Activated B cell treated with CpG ODN at 0.5 μM for 24 hours (primary cell): Measurements from ENCODE around the gene COX7A2L. TPM values are rescaled to one million over a fixed set of nuclear protein-coding genes. Genes with fewer than 3 reads are reported as not detected.

ENCODE experiments used
- ATAC-seq: fragments of 200-7000 bp; cut with Tn5 transposase; one replicate; pipeline ENCODE4 v1.10.0; 2021; ENCODE audit warnings: low read depth, mild to moderate bottlenecking, moderate library complexity
- CTCF ChIA-PET: fragments of 350-600 bp; sonication (Branson Sonifier 250); formaldehyde crosslinking; loops from one replicate; lab custom pipeline; 2021; ENCODE audit warnings: antibody characterized with exemption; lab: Charles Lee
- POLR2A ChIA-PET: fragments of 350-600 bp; sonication (Branson Sonifier 250); formaldehyde crosslinking; loops from one replicate; lab custom pipeline; 2021; ENCODE audit warnings: antibody characterized with exemption; lab: Charles Lee
- DNase-seq: peaks from one replicate; pipeline ENCODE4 v3.0.0; 2022
- H3K27ac Mint-ChIP-seq: one replicate; pipeline ENCODE4 v1.8.0; 2020; ENCODE audit warnings: mixed read lengths
- H3K27me3 Mint-ChIP-seq: one replicate; pipeline ENCODE4 v1.8.0; 2021; ENCODE audit warnings: mixed read lengths
- H3K36me3 Mint-ChIP-seq: one replicate; pipeline ENCODE4 v1.8.0; 2021; ENCODE audit warnings: low read depth, mixed read lengths
- H3K4me1 Mint-ChIP-seq: one replicate; pipeline ENCODE4 v1.8.0; 2021; ENCODE audit warnings: mixed read lengths
- H3K4me3 Mint-ChIP-seq: one replicate; pipeline ENCODE4 v1.8.0; 2020; ENCODE audit warnings: mild to moderate bottlenecking, mixed read lengths
- H3K9me3 Mint-ChIP-seq: one replicate; pipeline ENCODE4 v1.8.0; 2020; ENCODE audit warnings: mixed read lengths
- intact Hi-C: fragments of 100-400 bp; cut with micrococcal nuclease; formaldehyde crosslinking; loops from one replicate; pipeline ENCODE4 v1.15.1; 2024
- total RNA-seq: library from RNA; stranded (reverse); gene quantifications from 2 replicates; pipeline ENCODE4 v1.2.3, GENCODE V29; 2022
- TF ChIP-seq, protein P1 (sequence below): fragments of 200-600 bp; IDR thresholded peaks from one replicate; pipeline ENCODE4 v1.8.0; 2022; ENCODE audit warnings: antibody characterized with exemption, mild to moderate bottlenecking

COX7A2L gene
- total RNA-seq, 1 donor from 2014 or later, result 84.2 TPM

GRCh38 chr2:42334220-42334619, 26.8 kb downstream of the COX7A2L start:
- intact Hi-C loops, result loop anchor here (5.0 kb wide), 1 partner anchor 467 kb away; no protein-coding TSS in a partner anchor
- ATAC-seq (no peak), DNase-seq (no peak)
- CTCF ChIA-PET, result no interaction called here
- H3K4me1 Mint-ChIP-seq, result no peaks in the 10 kb centered on the region
- no peaks in the 10 kb centered on the region for H3K9me3 Mint-ChIP-seq
- no peaks in the 10 kb centered on the region for H3K27me3 Mint-ChIP-seq
- TF ChIP-seq, protein P1, sequence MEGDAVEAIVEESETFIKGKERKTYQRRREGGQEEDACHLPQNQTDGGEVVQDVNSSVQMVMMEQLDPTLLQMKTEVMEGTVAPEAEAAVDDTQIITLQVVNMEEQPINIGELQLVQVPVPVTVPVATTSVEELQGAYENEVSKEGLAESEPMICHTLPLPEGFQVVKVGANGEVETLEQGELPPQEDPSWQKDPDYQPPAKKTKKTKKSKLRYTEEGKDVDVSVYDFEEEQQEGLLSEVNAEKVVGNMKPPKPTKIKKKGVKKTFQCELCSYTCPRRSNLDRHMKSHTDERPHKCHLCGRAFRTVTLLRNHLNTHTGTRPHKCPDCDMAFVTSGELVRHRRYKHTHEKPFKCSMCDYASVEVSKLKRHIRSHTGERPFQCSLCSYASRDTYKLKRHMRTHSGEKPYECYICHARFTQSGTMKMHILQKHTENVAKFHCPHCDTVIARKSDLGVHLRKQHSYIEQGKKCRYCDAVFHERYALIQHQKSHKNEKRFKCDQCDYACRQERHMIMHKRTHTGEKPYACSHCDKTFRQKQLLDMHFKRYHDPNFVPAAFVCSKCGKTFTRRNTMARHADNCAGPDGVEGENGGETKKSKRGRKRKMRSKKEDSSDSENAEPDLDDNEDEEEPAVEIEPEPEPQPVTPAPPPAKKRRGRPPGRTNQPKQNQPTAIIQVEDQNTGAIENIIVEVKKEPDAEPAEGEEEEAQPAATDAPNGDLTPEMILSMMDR, result no peak
- peaks cover 89% of the 10 kb centered on the region for H3K36me3 Mint-ChIP-seq
- POLR2A ChIA-PET, result no interaction called here
- no peak overlapping the region for H3K4me3 Mint-ChIP-seq
- no peak overlapping the region for H3K27ac Mint-ChIP-seq

DNA sequence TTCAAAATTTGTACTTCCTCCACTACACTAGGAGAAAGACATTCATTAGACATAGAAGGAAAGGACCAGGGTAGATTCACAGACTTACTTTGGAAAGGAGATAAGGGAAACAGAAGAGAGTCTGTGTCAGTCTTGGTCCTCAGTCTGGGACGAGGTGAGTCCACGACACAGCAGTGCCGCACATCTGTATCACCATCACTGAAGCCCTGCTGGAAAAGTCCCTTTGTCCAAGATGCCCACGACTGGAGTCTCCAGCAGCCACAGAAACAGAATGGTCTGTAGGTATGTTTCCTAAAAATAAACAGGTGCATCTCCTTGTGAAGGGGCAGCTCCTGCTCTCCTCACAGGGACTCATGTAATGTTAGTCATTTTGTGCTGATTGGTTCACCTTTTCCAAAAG, 27.4 kb downstream of the COX7A2L start:
- Mint-ChIP-seq H3K4me3 (no peak overlapping the region), H3K27ac (no peak overlapping the region), H3K27me3 (no peaks in the 10 kb centered on the region), H3K9me3 (no peaks in the 10 kb centered on the region), H3K36me3 (peaks cover 89% of the 10 kb centered on the region), H3K4me1 (no peaks in the 10 kb centered on the region)
- intact Hi-C loops, result loop anchor here (5.0 kb wide), 1 partner anchor 466 kb away; no protein-coding TSS in a partner anchor
- POLR2A ChIA-PET, result no interaction called here
- TF ChIP-seq, protein P1, result no peak
- CTCF ChIA-PET, result no interaction called here
- DNase-seq (no peak), ATAC-seq (no peak)

DNA sequence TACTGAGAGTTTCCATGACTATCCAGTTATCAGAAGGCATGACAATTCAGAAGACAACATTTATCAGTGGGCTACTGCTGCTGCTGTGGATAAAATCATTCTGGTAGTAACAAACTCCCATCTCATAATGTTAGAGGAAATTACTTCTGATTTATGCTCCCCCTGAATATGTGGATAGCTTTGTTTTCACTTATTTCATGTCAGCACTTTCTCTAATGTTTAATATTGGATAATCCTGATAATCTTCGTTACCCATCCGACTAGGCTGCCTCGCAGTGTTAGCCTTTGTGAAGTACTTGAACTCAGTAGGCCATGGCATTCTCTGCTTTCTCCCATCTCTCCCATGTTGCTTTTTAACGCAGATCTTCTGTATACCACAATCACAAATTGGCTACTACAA, 28.4 kb downstream of the COX7A2L start:
- DNase-seq, result no peak
- Mint-ChIP-seq H3K27me3 (no peaks in the 10 kb centered on the region), H3K4me3 (no peak overlapping the region), H3K4me1 (no peaks in the 10 kb centered on the region), H3K27ac (peak overlapping the region; percentile 18), H3K9me3 (no peaks in the 10 kb centered on the region), H3K36me3 (peaks cover 87% of the 10 kb centered on the region)
- TF ChIP-seq, protein P1, result no peak
- ChIA-PET POLR2A (no interaction called here), CTCF (no interaction called here)
- intact Hi-C loops, result loop anchor here (5.0 kb wide), 1 partner anchor 465 kb away; no protein-coding TSS in a partner anchor
- no peak for ATAC-seq

DNA sequence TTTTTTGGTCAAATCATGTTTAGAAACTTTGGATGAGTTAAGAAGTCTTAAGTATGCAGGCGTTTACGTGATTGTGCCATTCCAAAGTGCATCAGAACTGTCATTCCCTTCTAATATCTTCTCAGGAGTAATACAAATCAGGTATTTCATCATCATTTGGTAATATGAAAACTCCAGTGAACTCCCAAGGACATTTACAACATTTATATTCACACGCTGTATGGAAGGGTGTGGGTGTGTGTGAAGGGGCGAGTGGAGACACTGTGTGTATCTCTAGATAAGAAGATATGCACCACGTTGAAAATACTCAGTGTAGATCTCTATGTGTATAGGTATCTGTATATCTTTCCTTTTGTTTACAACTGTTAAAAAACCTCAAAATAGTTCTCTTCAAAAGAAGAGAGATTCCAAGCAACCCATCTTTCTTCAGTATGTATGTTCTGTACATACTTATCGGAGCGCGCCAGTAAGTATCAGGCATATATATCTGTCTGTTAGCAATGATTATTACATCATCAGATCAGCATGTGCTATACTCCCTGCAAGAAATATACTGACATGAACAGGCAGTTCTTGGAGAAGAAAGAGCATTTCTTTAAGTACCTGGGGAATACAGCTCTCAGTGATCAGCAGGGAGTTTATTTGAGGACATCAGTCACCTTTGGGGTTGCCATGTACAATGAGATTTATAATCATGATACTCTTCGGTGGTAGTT, 29.3 kb downstream of the COX7A2L start:
- TF ChIP-seq, protein P1, result no peak
- DNase-seq, result no peak
- H3K27ac Mint-ChIP-seq, result no peak overlapping the region
- POLR2A ChIA-PET, result no interaction called here
- H3K4me3 Mint-ChIP-seq, result no peak overlapping the region
- peaks cover 88% of the 10 kb centered on the region for H3K36me3 Mint-ChIP-seq
- no peaks in the 10 kb centered on the region for H3K4me1 Mint-ChIP-seq
- no peak for ATAC-seq
- intact Hi-C loops, result loop anchor here (5.0 kb wide), 1 partner anchor 464 kb away; no protein-coding TSS in a partner anchor
- CTCF ChIA-PET, result no interaction called here
- no peaks in the 10 kb centered on the region for H3K9me3 Mint-ChIP-seq
- no peaks in the 10 kb centered on the region for H3K27me3 Mint-ChIP-seq

- H3K9me3 Mint-ChIP-seq, result no peaks in the 10 kb centered on the region
- CTCF ChIA-PET, result interaction anchor here (1.8 to 2.7 kb wide), 3 partner anchors 12 to 460 kb away, joined by 3 to 20 read pairs (median 19); no protein-coding TSS in a partner anchor
- H3K4me3 Mint-ChIP-seq, result no peak overlapping the region
- POLR2A ChIA-PET, result no interaction called here
- ATAC-seq (no peak), DNase-seq (no peak)
- TF ChIP-seq, protein P1, result no peak
- H3K36me3 Mint-ChIP-seq, result peaks cover 85% of the 10 kb centered on the region
- intact Hi-C loops, result loop anchor here (5.0 kb wide), 1 partner anchor 462 kb away; no protein-coding TSS in a partner anchor
- no peaks in the 10 kb centered on the region for H3K27me3 Mint-ChIP-seq
- H3K4me1 Mint-ChIP-seq, result no peaks in the 10 kb centered on the region
- H3K27ac Mint-ChIP-seq, result no peak overlapping the region
These were observed 31.3 kb downstream of the COX7A2L start for GRCh38 chr2:42329736-42330135.
